HG03520 (cell line): Measurements from ENCODE around the gene KLK3.
A peak's percentile ranks its signal among the peaks of the same experiment; 100 is the strongest.
"Not testable (repeated sequence)": the region's sequence is repeated elsewhere in the genome, so short reads cannot be mapped to it uniquely, and the experiment has no call there.

ENCODE experiments used
- ATAC-seq: cut with Tn5 transposase; IDR thresholded peaks from one replicate; pipeline ENCODE4 v1.9.1; 2021; ENCODE audit warnings: mild to moderate bottlenecking, moderate library complexity; ENCODE audit not compliant: unreplicated experiment

Gene KLK3

GRCh38 chr19:50854636-50855410 lies at the start of gene KLK3:
KLK3 (plus strand) TSS chr19:50854915; CDS start chr19:50854956, 41 bp downstream.
- ATAC-seq, result no peak

GRCh38 chr19:50808856-50809255 lies 45.9 kb upstream of the KLK3 start:
- ATAC-seq, result no peak

GRCh38 chr19:50811622-50812238 lies 43.0 kb upstream of the KLK3 start:
- not testable (repeated sequence) for ATAC-seq

- no peak for ATAC-seq
Observed at GRCh38 chr19:50812474-50812873, 42.2 kb upstream of the KLK3 start.

- no peak for ATAC-seq
Observed at GRCh38 chr19:50814883-50815282, 39.8 kb upstream of the KLK3 start.

GRCh38 chr19:50815439-50815838 lies 39.3 kb upstream of the KLK3 start:
- no peak for ATAC-seq

GRCh38 chr19:50817941-50818858 lies 36.5 kb upstream of the KLK3 start:
- peak; percentile 42 for ATAC-seq

- no peak for ATAC-seq
Observed at GRCh38 chr19:50818859-50819472, 35.7 kb upstream of the KLK3 start.

GRCh38 chr19:50819636-50820035 lies 35.1 kb upstream of the KLK3 start:
- ATAC-seq, result no peak

- no peak for ATAC-seq
Observed at GRCh38 chr19:50820086-50820485, 34.6 kb upstream of the KLK3 start.

GRCh38 chr19:50820549-50821247 lies 34.0 kb upstream of the KLK3 start:
- no peak for ATAC-seq

- no peak for ATAC-seq
Observed at GRCh38 chr19:50821248-50821612, 33.5 kb upstream of the KLK3 start.

- ATAC-seq, result no peak
Observed at GRCh38 chr19:50821622-50822021, 33.1 kb upstream of the KLK3 start.

GRCh38 chr19:50822661-50823208 lies 32.0 kb upstream of the KLK3 start:
- ATAC-seq, result no peak

- ATAC-seq, result no peak
Observed at GRCh38 chr19:50823389-50824042, 31.2 kb upstream of the KLK3 start, which contains the start of gene KLK1. KLK1 (minus strand) TSS chr19:50823787; CDS start chr19:50823748, 39 bp downstream.

- ATAC-seq, result no peak
Observed at GRCh38 chr19:50826492-50827240, 28.0 kb upstream of the KLK3 start.

GRCh38 chr19:50827476-50827875 lies 27.2 kb upstream of the KLK3 start:
- no peak for ATAC-seq

GRCh38 chr19:50829801-50830200 lies 24.9 kb upstream of the KLK3 start:
- no peak for ATAC-seq
